ENCODE measurements around the gene ASPN. TPM values are rescaled to one million over a fixed set of nuclear protein-coding genes. Genes with fewer than 3 reads are reported as not detected.

Gene ASPN
- polyA plus RNA-seq, 3 donors, result 13.9 to 18.0 (median 14.1) TPM

Other genes with a start within 250 kb of the ASPN start
- gene IARS1, start 188.8 kb downstream of the ASPN start, polyA plus RNA-seq (ENCODE audit: insufficient read length in 3 of 3), result 100 to 1,000 TPM in 2 of 3 donors, 10 to 100 TPM in 1; 98.6 to 116 (median 115) TPM
- 10 to 100 TPM; 41.8 to 61.8 (median 48.8) TPM for gene NOL8, start 157.2 kb downstream of the ASPN start, polyA plus RNA-seq (ENCODE audit: insufficient read length in 3 of 3)
- gene CENPP, start 156.6 kb downstream of the ASPN start, polyA plus RNA-seq (ENCODE audit: insufficient read length in 3 of 3), result 1 to 10 TPM; 5.5 to 8.3 (median 7.6) TPM
- gene OGN, start 77.9 kb downstream of the ASPN start, polyA plus RNA-seq (ENCODE audit: insufficient read length in 3 of 3), result 10 to 100 TPM; 42.9 to 75.8 (median 49.0) TPM
- gene OMD, start 58.0 kb downstream of the ASPN start, polyA plus RNA-seq (ENCODE audit: insufficient read length in 3 of 3), result 1 to 10 TPM in 2 of 3 donors, under 1 TPM in 1; 0.86 to 2.8 (median 1.8) TPM
- gene ECM2, start 53.5 kb upstream of the ASPN start, polyA plus RNA-seq (ENCODE audit: insufficient read length in 3 of 3), result 10 to 100 TPM; 13.0 to 18.3 (median 14.1) TPM
- 10 to 100 TPM; 10.3 to 15.5 (median 10.5) TPM for gene IPPK, start 187.6 kb upstream of the ASPN start, polyA plus RNA-seq (ENCODE audit: insufficient read length in 3 of 3)